G401.6 (cell line): ENCODE measurements around the gene LNPK.
"Not testable (repeated sequence)": the region's sequence is repeated elsewhere in the genome, so short reads cannot be mapped to it uniquely, and the experiment has no call there.

Experiments used
- FAIRE-seq: peaks from 2 replicates; lab custom pipeline; 2012; peaks lifted over from hg19 to GRCh38; lab: Jason Lieb, UNC

LNPK gene

DNA sequence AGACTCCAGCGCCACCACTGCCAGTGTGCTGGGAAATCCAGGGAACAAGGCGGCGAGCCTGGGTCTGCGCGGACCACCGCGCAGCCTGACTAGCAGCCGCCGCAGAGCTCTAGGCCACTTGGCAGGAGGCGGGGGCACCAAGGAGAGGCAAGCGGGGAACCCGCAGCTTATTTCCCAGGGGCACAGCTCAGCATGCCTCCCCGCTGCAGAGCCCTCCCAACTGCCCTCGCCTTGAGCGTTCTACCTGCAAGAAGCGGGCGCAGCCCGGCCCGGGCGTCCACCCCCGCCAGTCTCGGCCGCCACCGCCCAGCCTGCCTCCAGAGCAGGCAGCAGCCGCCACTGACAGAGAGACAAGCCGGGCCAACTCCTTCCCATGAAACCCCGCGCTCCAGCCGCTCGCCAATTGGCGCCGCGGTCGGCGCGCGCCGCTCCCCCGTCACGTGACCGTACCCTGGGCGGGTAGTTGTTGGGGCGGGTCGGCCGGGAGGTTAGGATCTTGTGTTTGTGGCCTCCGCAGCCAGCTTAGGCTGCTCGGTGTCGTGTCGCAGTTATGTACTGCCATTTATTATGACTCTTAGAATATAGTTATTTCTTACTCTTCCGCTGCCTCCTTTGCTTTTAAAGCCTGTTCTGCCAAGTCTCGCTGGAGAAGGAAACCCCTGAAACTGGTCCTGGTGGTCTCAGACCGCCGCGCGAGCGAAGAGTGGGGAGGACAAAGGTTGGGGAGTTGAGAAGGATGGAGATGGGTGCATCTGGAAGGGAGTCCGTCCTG is at the start of gene LNPK:
LNPK (minus strand) TSS at position 352 of the 772 bp plus-strand sequence. CDS start 6,683 bp downstream, outside the sequence.
- peak; percentile 71 for FAIRE-seq

DNA sequence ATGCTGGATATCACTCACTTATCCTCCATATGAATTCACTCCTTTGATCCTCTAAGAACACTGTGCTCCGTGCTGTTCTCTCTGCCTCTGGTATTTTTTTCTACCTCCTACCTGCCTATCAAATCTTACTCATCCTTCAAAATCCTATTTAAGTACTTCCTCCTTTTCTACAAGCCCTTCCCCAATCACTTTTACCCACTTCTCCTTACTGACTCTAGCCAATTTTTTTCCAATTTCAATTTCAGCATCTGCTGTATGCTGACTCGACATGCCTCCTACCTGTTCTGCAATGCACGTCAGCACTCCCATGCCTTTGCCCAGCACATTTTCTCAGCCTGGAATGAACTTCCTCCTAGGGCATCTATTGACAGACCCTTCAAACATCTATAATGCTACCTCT is 37.3 kb upstream of the LNPK start:
- no peak for FAIRE-seq

GRCh38 chr2:176038694-176039093 is 36.6 kb upstream of the LNPK start:
- FAIRE-seq, result no peak

DNA sequence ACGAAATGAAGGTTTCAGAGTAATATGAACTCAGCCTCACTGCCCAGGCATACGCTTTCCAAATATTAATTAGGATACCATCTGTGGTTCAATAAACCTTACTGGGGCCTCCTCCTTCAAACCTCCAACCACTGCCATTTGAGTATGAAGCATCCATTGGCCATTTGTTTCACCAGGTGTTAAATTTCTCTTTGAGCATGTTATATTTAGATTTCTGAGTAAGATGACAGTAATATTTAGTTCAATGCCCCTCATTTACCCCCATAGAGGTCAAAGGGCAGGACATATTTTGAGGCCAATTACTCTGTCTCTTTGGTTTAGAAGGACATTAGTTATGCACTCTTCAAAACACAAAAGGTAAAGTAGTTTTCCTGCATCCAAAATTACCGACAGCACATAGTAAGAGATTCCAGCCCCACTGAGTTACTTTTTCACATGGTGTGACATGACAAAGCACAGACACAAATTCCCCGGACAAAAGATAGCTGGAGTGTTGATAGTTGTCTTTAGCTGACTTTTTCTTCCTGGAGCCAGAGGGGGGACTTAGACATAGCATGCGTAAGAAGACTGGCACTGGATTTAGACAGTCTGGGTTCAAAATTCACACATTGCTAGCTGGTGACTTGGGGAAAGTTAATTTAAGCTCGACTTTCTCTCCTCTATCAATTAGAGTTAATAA is 33.1 kb upstream of the LNPK start:
- FAIRE-seq, result no peak

DNA sequence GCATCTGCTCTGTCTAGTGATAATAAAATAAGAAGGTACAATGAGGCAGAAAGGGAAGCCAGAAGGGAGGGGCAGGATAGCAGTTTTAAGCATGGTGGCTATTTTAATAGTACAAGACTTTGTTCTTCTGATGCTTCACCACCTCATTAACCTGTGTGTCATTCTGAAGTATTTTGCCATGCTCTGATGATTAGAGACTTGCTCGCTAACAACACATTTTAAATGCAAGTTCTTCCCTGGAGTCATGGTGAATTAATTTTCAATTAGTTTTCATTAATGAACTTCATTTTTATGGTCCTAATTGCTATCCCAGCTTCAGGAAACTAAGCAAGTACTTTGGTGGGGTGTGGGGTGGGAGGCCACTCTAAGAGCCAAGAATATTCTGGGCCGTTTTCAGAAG is 25.7 kb upstream of the LNPK start:
- FAIRE-seq, result no peak

- no peak for FAIRE-seq
Measured at GRCh38 chr2:176025932-176026331, 23.9 kb upstream of the LNPK start.

DNA sequence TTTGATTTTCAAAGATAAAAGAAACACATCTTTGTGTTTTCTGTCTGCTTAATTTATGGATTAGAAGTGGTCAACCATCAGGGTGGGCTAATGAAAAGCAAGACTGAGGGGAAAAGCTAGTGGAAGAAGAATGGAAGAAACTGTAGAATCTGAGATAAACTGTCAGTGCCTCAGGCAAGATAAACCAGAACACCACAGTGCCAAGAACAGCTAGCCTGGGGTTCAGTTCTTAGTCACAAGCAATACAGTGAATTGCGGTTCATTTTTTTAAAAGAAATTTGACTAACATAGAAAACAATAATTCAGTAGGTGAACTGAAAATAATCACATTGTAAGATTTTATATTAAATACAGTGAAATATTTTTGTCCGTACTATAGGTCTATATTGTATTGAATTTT is 22.0 kb upstream of the LNPK start:
- no peak for FAIRE-seq

DNA sequence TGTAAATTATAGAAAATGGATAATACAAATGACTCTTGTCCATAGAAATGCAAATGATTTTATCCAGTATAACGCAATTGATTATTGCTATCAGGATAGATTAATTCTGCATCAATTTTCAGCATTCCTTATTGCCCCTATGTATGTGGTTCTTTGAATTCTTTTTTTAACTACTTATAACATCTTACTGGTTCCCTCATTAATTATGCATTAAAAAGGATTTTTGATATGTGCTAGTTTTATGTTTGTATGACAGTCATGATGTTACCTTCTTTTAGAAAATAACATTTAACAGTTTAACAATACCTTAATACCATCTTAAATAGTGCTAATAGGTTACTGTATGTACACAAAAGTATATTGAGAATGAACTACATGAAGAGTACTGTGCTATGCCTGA is 20.0 kb upstream of the LNPK start:
- no peak for FAIRE-seq

- FAIRE-seq, result no peak
Measured at GRCh38 chr2:176020400-176020799, 18.3 kb upstream of the LNPK start.

DNA sequence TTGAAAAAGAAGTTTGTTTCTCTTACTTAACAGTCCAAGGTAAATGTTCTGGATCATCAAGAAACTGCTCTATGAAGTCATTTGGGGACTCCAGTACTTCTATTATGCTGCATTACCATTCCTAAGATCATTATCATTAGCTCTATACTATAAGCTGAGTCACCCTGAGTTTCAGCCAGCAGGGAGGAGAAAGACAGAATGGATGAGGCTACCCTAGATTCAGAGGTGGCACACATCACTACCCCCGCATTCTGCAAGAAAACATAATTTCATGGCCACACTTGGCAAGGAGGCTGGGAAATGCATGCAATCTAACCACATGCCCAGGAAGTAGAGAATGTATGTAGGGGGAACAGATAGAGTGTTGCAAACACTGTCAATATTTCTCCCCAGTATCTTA is 16.6 kb upstream of the LNPK start:
- FAIRE-seq, result no peak

GRCh38 chr2:176009445-176009844 is 7.4 kb upstream of the LNPK start:
- FAIRE-seq, result no peak

DNA sequence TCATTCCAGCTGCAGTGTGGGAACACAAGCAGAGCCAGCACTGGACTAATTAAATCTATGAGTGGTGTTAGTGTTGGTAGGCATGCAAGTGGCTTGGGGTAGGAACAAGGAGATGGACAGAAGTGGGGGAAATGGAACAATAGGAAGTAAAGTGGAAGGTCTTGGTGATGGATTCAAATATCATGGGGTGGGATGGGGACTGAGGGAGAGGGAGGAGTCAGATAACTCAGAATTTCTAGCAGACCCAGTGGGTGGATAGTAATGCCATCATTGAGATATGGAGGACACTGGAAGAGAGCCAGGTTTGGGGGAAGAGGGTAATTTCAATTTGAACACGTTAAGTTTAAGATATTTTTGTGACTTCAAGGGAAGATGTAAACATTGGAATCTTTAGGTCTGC is 2.9 kb upstream of the LNPK start:
- no peak for FAIRE-seq

- FAIRE-seq, result no peak
Measured at GRCh38 chr2:176003958-176004357, 1.9 kb upstream of the LNPK start.

- FAIRE-seq, result no peak
Measured at GRCh38 chr2:176002688-176003210, 682 bp upstream of the LNPK start.

DNA sequence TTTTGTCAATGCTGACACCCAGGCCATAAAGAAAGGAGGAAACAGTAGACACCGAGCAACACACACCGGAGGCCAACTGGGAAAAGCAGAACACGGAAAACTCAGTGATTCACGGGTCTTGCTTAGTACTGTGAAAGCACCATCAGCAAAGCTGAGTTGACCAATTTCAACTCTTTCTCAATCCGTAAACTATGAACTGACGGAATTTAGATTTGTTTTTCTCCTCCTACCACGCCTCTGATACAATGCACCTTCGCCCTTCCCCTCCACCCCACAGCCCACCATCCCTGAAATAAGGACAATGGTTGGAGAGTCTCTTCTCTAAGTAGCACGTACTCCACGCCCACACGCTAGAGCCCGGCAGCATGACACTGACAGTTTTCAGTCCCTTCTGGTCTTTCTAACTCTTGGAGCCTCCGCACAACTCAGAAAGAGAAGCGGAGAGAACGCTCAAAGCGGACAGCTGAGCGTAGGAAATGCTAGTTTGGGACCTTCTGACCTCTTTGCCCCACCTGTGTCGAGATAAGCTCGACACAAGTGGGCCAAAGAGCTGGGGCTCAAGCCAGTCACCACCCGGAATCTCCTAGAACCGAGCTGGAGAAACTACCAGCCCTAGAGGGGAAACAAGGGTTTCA is 669 bp downstream of the LNPK start:
- no peak for FAIRE-seq

DNA sequence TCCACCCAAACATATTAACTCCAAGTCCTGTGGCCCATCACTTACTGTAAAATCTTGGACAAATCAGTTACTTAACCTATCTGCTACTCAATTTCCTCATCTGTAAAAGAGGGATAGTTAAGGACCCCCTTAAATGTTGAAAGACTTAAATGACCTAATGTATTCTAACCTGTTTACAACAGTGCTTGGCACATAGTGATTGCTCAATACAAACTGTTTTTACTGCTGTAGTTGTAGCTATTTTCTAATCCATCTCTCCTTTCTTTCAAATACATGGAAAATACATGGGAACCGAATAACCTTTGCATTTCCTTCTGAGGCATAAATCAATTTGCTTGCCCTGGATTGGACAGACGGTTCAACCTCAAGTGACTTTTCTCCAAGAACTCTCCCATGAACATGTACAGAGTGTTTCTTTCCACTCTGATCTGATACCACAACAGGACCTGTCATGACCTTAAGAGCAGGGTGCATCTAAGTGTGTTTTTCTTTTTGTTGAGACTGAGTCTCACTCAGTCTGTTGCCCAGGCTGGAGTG is 2.7 kb downstream of the LNPK start:
- no peak for FAIRE-seq

DNA sequence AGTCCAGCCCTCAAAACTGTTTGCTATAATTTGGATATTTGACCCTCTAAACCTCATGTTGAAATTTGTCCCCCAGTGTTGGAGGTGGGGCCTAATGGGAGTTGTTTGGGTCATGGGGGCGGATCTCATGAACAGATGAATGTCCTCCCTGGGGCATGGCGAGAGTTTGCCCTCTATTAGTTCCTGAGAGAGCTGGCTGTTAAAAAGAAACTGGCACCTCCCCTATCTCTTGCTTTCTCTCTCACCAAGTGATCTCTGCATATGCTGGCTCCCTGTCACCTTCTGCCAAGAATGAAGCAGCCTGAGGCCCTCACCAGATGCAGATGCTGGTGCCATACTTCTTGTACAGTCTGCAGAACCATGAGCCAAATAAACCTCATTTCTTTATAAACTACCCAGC is 12.0 kb downstream of the LNPK start:
- FAIRE-seq, result no peak

- FAIRE-seq, result not testable (repeated sequence)
Measured at GRCh38 chr2:175987126-175987525, 14.9 kb downstream of the LNPK start.

GRCh38 chr2:175984846-175985245 is 17.2 kb downstream of the LNPK start:
- FAIRE-seq, result no peak

DNA sequence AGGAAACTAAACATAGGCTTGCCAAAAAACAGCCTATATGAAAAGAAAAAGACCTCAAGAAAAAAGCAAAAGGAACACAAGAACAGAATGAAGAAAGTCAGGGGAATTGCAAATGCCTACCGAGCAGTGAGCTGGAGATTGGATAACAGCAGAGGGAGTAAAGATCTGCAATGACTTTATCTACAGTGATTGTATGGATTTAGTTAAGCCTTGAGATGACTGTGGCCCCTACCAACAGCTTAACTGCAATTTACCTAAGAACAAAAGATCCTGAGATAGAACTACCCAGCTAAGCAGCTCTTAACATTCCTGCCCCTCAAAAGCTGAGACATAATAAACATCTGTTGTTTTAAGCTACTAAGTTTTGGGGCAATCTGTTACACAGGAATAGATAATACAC is 20.5 kb downstream of the LNPK start:
- FAIRE-seq, result no peak

GRCh38 chr2:175976391-175977157 is 25.5 kb downstream of the LNPK start:
- FAIRE-seq, result no peak

- no peak for FAIRE-seq
Measured at GRCh38 chr2:175973373-175973772, 28.7 kb downstream of the LNPK start.
